Iris pigment epithelial cell (primary cell): ENCODE measurements around the gene ANKRD22.
A peak's percentile ranks its signal among the peaks of the same experiment; 100 is the strongest.
"Not testable (repeated sequence)": the region's sequence is repeated elsewhere in the genome, so short reads cannot be mapped to it uniquely, and the experiment has no call there.

Experiments used
- DNase-seq: peaks from one replicate; pipeline ENCODE4 v3.0.0-alpha.2; 2011; ENCODE audit warnings: low read depth

The ANKRD22 gene

GRCh38 chr10:88877298-88877697 is 25.7 kb upstream of the ANKRD22 start:
- DNase-seq = no peak

DNA sequence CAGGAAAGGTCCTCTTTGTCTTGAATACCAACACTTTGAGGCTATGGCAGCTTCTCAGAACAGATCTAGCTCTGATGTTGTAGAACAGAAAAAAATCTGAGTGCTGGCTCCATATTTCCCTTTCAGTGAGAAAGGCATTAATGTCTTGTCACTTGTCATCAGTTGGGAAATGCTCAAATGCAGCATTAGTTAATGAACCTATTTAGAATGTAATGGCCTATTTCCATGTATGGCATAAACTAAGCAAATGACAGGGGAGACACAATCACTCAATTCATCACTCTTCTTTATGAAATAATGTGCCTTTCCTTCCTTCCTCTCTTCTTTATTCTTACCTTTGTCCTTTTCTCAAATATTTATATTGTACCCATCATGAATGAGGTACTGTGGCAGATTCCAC is 23.4 kb upstream of the ANKRD22 start:
- no peak for DNase-seq

DNA sequence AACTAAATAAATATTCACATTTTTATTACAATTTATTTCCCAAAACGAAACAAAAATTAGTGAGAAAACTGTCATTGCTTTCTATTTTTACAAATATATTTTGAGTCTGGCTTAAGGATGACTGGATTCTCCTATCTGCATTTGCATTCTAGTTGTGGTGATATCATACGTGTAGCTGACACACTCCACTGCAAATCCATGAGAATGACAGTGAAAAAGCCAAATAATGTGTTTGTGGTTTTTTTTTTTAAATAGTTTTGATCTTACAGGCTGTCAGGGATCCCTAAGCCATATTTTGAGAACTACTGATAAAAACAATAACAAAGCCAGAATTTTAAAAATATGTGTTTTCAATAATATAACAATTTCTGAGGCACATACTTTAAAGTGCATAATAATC is 22.6 kb upstream of the ANKRD22 start:
- DNase-seq = no peak

DNA sequence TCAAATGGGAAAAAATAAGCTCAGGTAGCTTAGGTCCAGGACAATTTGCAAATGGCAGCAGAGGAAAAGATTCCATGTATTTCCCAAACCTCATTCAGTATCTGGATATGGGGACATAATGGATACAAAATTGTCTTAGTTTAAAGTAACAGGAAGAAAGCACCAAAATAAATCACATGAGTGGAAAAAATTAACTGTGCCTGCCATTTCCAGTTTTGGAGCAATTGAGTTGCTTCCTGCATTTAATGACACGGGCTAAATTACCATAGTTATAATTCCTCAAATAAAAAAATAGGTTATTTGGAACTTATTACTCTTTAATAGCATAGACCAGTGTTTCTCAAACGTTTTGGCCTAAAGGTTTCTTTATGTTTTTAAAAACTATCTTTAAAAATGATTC is 22.1 kb upstream of the ANKRD22 start:
- DNase-seq = no peak

GRCh38 chr10:88870089-88870488 is 18.4 kb upstream of the ANKRD22 start:
- no peak for DNase-seq

DNA sequence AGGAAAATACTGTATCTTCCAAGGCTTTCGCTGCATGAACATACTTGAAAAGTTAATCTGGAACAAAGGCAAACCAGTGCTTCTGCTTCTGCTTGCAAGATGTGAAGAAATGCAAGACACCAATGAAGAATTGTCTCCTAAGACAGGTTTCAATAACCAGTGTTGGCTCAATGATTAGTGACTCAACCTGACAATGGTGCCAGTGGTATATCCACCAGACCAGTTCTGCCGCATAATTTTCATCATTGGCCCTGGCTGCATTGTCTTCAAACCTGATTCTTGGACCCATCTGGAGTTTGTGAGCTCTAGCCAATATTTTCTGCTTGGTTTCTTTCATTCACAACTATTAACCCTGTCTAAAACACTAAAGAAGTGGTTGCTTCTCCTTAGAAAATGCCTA is 14.8 kb upstream of the ANKRD22 start:
- no peak for DNase-seq

DNA sequence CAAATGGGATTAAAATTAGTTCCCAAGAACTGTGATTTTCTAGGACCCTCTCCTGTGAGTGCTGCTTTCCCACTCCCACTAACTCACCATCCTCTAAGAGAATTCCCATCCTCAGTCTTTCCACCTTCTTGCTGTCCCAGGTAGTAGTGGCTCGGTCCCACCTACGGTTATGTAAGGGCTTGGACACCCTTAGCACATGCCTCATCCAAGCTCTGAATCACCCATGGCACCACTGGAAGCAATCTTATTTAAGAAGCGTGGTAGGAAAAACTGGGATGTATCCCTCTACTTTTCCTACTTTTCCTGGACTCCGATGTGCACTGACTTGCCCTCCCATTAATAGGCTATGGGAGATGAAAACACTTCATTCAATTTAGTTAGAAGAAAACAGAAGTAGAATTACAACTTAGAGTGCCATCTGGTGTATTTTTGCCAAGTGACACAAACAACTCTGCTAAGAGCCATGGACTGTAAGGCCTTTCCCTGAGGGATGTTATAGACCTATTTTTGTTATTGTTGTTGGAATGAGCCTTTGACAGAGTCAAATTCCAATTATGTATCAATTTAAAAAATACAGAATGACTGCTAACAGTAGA is 13.7 kb upstream of the ANKRD22 start:
- no peak for DNase-seq

- no peak for DNase-seq
These were observed 9.4 kb upstream of the ANKRD22 start for GRCh38 chr10:88861036-88861435.

GRCh38 chr10:88858491-88858890 is 6.8 kb upstream of the ANKRD22 start:
- DNase-seq = no peak

- no peak for DNase-seq
These were observed 6.2 kb upstream of the ANKRD22 start for GRCh38 chr10:88857831-88858230.

- DNase-seq = no peak
These were observed 3.0 kb upstream of the ANKRD22 start for GRCh38 chr10:88854684-88855083.

DNA sequence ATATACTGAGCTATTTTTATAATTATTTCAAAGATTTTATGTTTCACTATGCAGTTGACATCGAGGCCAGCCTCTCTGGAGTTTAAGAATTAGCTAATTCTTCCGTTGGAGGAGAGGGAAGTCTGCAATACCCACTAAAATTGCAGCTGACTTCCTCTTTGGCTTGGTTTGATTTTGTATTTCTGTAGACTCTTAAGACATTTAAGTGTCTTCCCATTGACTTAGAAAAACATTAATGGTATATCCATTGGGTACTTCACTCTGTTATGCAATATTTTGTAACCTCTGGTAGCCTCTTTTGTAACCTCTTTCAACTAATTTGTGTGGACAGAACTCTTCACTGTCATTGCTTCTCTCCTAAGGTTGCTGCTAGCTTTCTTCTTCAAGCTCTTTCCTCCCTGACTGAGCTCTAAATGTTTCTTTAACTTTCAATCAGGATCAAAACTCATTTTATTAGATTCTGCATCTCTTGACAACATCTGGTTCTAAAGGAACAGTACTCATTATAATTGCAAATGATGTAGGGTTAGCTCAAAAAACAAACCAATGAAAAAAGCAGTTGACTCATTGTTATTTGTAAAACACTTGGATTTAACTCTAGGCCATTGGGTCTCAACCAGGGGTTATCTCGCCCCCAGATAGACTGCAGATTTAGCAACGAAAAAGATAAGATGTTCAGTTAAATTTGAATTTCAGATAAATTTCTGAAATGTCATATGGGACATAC is 1.7 kb upstream of the ANKRD22 start:
- no peak for DNase-seq

DNA sequence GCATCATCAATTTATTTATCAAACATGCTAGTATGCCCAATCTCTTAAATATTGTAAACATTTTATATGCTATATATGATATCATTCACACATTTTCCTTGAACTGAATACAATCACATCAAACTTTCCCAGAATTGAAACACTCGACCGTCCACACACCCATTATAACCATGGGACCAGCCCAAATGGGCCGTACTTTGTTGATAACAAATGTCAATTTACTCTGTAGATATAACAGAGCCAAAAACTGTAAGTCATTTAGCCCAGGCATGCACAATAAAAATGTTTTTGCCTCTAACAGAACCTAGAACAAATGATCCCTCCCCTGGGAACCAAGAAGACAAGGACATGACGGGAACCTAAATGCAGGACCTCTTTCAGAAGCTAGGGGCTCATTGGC is 683 bp upstream of the ANKRD22 start:
- no peak for DNase-seq

- no peak for DNase-seq
These were observed 932 bp downstream of the ANKRD22 start for GRCh38 chr10:88850712-88851111.

GRCh38 chr10:88849234-88849633 is 2.4 kb downstream of the ANKRD22 start:
- peak; percentile 81 for DNase-seq

DNA sequence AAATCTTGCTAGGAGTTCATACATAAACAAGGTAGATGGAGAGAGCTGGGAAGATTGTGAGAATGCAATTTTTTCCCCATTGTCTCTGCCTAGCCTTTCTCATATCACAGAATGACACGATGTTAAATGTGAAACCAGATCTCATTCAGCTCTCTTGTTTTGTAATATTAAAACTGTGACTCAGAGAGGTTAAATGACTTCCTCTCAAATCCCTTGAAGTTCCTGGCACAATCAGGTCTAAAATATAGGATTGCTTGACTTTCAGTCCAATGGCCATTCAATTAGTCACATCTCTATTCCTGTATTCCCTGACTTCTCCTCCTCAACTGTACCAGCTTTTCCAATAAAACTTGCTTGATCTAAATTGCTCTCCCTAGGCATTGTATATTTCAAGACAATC is 3.1 kb downstream of the ANKRD22 start:
- peak; percentile 85 for DNase-seq

GRCh38 chr10:88843171-88843570 is 8.5 kb downstream of the ANKRD22 start:
- no peak for DNase-seq

- DNase-seq = no peak
These were observed 10.1 kb downstream of the ANKRD22 start for GRCh38 chr10:88841316-88842111.

- no peak for DNase-seq
These were observed 10.8 kb downstream of the ANKRD22 start for GRCh38 chr10:88840881-88841280.

GRCh38 chr10:88840104-88840503 is 11.5 kb downstream of the ANKRD22 start:
- no peak for DNase-seq

- DNase-seq = peak; percentile 5
These were observed 12.8 kb downstream of the ANKRD22 start for GRCh38 chr10:88838766-88839350.

GRCh38 chr10:88837632-88838031 is 14.0 kb downstream of the ANKRD22 start:
- DNase-seq = not testable (repeated sequence)

DNA sequence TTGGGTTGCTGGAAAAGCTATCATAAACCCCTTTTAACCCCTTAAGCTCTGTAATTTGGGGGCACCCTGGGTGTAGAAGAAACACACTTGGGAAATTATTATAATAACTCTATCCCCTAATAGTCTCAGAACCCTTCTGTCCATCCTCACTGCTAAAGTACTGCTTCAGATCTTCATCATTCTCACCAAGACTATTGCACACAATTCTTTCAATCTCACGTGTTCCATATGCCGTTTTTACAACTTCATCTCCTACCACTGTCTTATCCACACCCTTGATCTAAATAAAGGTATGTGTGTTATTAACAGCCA is 15.8 kb downstream of the ANKRD22 start:
- no peak for DNase-seq
